Measurements from ENCODE around the gene BLVRB. TPM values are rescaled to one million over a fixed set of nuclear protein-coding genes. Genes with fewer than 3 reads are reported as not detected.

BLVRB gene
- total RNA-seq, 1 donor from 2014 or later = 123 TPM

GRCh38 chr19:40398417-40399131 is 67.0 kb downstream of the BLVRB start:
- TF ChIP-seq, protein P1, sequence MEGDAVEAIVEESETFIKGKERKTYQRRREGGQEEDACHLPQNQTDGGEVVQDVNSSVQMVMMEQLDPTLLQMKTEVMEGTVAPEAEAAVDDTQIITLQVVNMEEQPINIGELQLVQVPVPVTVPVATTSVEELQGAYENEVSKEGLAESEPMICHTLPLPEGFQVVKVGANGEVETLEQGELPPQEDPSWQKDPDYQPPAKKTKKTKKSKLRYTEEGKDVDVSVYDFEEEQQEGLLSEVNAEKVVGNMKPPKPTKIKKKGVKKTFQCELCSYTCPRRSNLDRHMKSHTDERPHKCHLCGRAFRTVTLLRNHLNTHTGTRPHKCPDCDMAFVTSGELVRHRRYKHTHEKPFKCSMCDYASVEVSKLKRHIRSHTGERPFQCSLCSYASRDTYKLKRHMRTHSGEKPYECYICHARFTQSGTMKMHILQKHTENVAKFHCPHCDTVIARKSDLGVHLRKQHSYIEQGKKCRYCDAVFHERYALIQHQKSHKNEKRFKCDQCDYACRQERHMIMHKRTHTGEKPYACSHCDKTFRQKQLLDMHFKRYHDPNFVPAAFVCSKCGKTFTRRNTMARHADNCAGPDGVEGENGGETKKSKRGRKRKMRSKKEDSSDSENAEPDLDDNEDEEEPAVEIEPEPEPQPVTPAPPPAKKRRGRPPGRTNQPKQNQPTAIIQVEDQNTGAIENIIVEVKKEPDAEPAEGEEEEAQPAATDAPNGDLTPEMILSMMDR (IDR thresholded peaks at IDR 0.05) = no peak
- DNase-seq (peak; percentile 86), ATAC-seq (peak; percentile 74 to 78)
- intact Hi-C loops (cut with DNase I) = no loop called here
- Histone ChIP-seq H3K9me3 (no peaks in the 10 kb centered on the region), H3K4me1 (peaks cover 16% of the 10 kb centered on the region), H3K27me3 (ENCODE audit: low read depth) (no peaks in the 10 kb centered on the region), H3K4me3 (peak overlapping the region; percentile 27), H3K36me3 (peaks cover 36% of the 10 kb centered on the region), H3K27ac (no peak overlapping the region)

Other genes starting within 250 kb of the BLVRB start
- gene TTC9B, start 247.4 kb downstream of the BLVRB start, total RNA-seq = not detected
- not detected for gene CCNP, start 239.1 kb downstream of the BLVRB start, total RNA-seq
- gene AKT2, start 180.4 kb downstream of the BLVRB start, total RNA-seq = 102 TPM
- 15.7 TPM for gene C19orf47, start 117.3 kb downstream of the BLVRB start, total RNA-seq
- 355 TPM for gene PLD3, start 117.0 kb downstream of the BLVRB start, total RNA-seq
- 0.21 TPM for gene HIPK4, start 75.6 kb downstream of the BLVRB start, total RNA-seq
- gene PRX, start 52.4 kb downstream of the BLVRB start, total RNA-seq = 51.5 TPM
- gene SERTAD1, start 39.8 kb downstream of the BLVRB start, total RNA-seq = 17.6 TPM
- gene SERTAD3, start 21.4 kb downstream of the BLVRB start, total RNA-seq = 30.7 TPM
- gene SPTBN4, start 1.3 kb upstream of the BLVRB start, total RNA-seq = 0.53 TPM
- gene SHKBP1, start 111.1 kb upstream of the BLVRB start, total RNA-seq = 91.2 TPM
- gene LTBP4, start 135.6 kb upstream of the BLVRB start, total RNA-seq = 316 TPM
- gene NUMBL, start 224.9 kb upstream of the BLVRB start, total RNA-seq = 17.7 TPM